Right atrium auricular region (tissue), 2 donors: ENCODE data around the gene RMND1. TPM values are rescaled to one million over a fixed set of nuclear protein-coding genes. Genes with fewer than 3 reads are reported as not detected.
"Not testable (repeated sequence)": the region's sequence is repeated elsewhere in the genome, so short reads cannot be mapped to it uniquely, and the experiment has no call there.

ENCODE experiments used
- DNase-seq: peaks from one replicate; pipeline ENCODE4 v3.0.0-alpha.2; 2019; ENCODE audit warnings: low spot score
- H3K27ac ChIP-seq, 2 donors: fragments of 200-600 bp; sonication (generic); 1 replicate in 1 of 2; 2 replicates in 1 of 2; pipeline ENCODE4 v1.5.1; 2016 to 2019
- H3K27me3 ChIP-seq, 2 donors: fragments of 200-600 bp; sonication (generic); one replicate each; pipeline versions ENCODE4 v1.5.1 to v1.6.0; 2017 to 2019
- H3K36me3 ChIP-seq: fragments of 200-600 bp; sonication (generic); one replicate; pipeline ENCODE4 v1.5.1; 2016
- H3K4me1 ChIP-seq, 2 donors: fragments of 200-600 bp; sonication (generic); one replicate each; pipeline versions ENCODE4 v1.5.1 to v1.6.0; 2017 to 2019
- H3K4me3 ChIP-seq, 2 donors: fragments of 200-600 bp; sonication (generic); 1 replicate in 1 of 2; 2 replicates in 1 of 2; pipeline ENCODE4 v1.5.1; 2017 to 2019; ENCODE audit warnings: mild to moderate bottlenecking in 1 of 2, moderate library complexity in 1 of 2
- H3K9me3 ChIP-seq, 2 donors: fragments of 200-600 bp; sonication (generic); one replicate each; pipeline ENCODE4 v1.5.1; 2019
- total RNA-seq, 2 donors: library from RNA; depleted of rRNA; stranded (reverse); fragments of >200 nt; gene quantifications; one replicate each; pipeline ENCODE4 v1.1.0, GENCODE V29; 2016
- TF ChIP-seq, protein P1 (sequence below), 2 donors: fragments of 200-600 bp; sonication (generic); IDR thresholded peaks; one replicate each; pipeline ENCODE4 v1.5.1; 2019; ENCODE audit warnings: antibody characterized with exemption in 2 of 2

RMND1 gene
- total RNA-seq, 2 donors from 2014 or later: 8.5 to 12.5 TPM

DNA sequence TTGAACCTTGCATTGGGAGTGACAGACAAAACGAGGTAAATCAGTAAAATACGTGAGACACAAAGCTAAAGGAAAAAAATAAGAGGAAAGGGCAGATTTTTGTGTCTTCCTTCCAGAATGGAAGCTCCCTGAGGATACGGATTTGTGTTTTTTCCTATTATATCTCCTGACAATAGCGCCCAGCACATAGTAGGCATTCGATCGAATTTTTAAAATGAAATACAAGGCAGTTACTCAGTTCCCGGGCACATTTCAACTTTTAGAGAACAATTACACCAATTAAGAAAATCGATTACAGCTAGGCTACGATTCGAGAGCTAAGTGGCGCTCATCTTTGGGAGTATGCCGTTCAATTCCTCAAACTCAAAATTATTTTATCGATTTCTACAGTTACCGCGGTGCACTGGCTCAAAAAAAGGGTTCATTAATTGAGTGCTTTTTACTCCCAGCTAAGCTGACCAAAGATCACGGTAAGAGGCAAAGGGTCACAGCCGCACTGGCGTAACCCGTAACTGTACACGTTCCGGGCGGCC is 443 bp downstream of the RMND1 start:
- Histone ChIP-seq H3K27me3 (no peaks in the 10 kb centered on the region), H3K9me3 (no peaks in the 10 kb centered on the region), H3K4me1 (peaks cover 0 to 28% of the 10 kb centered on the region in 2 donors), H3K36me3 (no peaks in the 10 kb centered on the region), H3K4me3 (peak overlapping the region; percentile 80 to 95), H3K27ac (peak overlapping the region; percentile 93 to 97)
- TF ChIP-seq, protein P1, sequence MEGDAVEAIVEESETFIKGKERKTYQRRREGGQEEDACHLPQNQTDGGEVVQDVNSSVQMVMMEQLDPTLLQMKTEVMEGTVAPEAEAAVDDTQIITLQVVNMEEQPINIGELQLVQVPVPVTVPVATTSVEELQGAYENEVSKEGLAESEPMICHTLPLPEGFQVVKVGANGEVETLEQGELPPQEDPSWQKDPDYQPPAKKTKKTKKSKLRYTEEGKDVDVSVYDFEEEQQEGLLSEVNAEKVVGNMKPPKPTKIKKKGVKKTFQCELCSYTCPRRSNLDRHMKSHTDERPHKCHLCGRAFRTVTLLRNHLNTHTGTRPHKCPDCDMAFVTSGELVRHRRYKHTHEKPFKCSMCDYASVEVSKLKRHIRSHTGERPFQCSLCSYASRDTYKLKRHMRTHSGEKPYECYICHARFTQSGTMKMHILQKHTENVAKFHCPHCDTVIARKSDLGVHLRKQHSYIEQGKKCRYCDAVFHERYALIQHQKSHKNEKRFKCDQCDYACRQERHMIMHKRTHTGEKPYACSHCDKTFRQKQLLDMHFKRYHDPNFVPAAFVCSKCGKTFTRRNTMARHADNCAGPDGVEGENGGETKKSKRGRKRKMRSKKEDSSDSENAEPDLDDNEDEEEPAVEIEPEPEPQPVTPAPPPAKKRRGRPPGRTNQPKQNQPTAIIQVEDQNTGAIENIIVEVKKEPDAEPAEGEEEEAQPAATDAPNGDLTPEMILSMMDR (IDR thresholded peaks at IDR 0.05): no peak
- no peak for DNase-seq

DNA sequence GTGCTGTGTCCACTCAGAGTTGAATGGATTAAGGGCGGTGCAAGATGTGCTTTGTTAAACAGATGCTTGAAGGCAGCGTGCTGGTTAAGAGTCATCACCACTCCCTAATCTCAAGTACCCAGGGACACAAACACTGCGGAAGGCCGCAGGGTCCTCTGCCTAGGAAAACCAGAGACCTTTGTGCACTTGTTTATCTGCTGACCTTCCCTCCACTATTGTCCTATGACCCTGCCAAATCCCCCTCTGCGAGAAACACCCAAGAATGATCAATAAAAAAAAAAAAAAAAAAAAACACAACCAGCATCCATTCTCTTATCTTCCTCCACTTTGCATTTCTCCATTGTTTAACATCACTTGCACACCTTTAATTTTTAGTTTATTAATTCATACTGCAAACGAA is 998 bp downstream of the RMND1 start:
- Histone ChIP-seq H3K27ac (peak overlapping the region; percentile 93 to 97), H3K4me3 (peak overlapping the region; percentile 80 to 95), H3K4me1 (peaks cover 0 to 34% of the 10 kb centered on the region in 2 donors)
- not testable (repeated sequence) for H3K36me3 ChIP-seq, H3K9me3 ChIP-seq, H3K27me3 ChIP-seq, DNase-seq

DNA sequence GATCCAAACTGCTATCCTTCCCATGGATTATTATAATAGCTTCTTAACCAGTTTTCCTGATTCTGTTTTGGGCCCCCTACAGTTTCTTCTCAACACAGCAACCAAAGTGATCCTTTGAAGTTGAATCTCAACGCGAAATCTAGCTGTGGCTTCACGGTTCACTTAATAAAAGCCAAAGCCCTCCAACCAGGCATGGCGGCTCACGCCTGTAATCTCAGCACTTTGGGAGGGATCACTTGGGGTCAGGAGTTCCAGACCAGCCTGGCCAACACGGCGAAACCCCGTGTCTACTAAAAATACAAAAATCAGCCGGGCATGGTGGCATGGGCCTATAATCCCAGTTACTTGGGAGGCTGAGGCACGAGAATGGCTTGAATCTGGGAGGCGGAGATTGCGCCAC is 3.3 kb downstream of the RMND1 start:
- Histone ChIP-seq H3K27me3 (no peaks in the 10 kb centered on the region), H3K9me3 (no peaks in the 10 kb centered on the region), H3K36me3 (no peaks in the 10 kb centered on the region), H3K27ac (no peak overlapping the region), H3K4me1 (peaks cover 0 to 34% of the 10 kb centered on the region in 2 donors), H3K4me3 (no peak overlapping the region)
- TF ChIP-seq, protein P1 (IDR thresholded peaks at IDR 0.05): no peak
- DNase-seq: no peak

DNA sequence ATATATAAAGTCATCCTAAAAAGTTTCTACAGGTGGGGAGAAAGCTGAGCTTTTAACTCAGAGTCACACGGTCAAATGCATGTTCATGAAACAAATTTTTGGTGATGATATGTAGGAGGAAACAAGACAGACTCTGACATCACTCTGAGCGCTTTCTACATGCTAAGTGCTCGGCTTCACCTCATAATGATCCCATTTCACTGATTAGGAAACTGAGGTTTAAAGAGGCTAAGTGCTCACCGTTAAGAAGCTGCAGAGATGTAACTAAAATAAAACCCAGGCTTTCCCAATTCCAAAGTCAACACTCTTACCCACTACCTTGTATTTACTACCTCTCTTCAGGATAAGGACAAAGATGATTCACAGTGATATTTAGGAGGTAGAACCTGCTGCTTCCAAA is 4.7 kb downstream of the RMND1 start:
- Histone ChIP-seq H3K36me3 (no peaks in the 10 kb centered on the region), H3K4me1 (peaks cover 0 to 27% of the 10 kb centered on the region in 2 donors), H3K9me3 (no peaks in the 10 kb centered on the region), H3K4me3 (no peak overlapping the region), H3K27me3 (no peaks in the 10 kb centered on the region), H3K27ac (no peak overlapping the region)
- TF ChIP-seq, protein P1 (IDR thresholded peaks at IDR 0.05): no peak
- DNase-seq: no peak

DNA sequence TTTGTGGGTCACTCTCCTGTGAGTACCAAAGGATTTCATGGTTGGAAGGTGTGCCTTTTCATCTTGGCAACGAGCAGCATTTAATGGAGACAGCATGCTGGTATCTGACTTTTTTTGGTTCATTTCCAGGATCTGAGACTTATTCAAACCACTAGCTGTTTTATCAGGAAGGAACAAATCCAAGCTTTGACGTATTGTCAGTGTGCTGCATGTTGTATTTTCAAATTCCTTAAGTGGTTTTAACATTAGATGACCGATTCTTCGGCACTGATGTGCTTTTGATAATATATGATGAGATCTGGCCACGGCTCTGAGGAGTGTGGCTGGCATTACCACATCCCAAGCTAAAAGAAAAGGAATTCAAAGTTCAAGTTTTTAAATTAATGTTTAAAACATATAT is 6.4 kb downstream of the RMND1 start:
- Histone ChIP-seq H3K9me3 (no peaks in the 10 kb centered on the region), H3K27ac (peak overlapping the region; percentile 68 to 73), H3K27me3 (no peaks in the 10 kb centered on the region), H3K4me3 (no peak overlapping the region), H3K4me1 (peaks cover 0 to 26% of the 10 kb centered on the region in 2 donors), H3K36me3 (no peaks in the 10 kb centered on the region)
- DNase-seq: no peak
- TF ChIP-seq, protein P1 (IDR thresholded peaks at IDR 0.05): no peak

DNA sequence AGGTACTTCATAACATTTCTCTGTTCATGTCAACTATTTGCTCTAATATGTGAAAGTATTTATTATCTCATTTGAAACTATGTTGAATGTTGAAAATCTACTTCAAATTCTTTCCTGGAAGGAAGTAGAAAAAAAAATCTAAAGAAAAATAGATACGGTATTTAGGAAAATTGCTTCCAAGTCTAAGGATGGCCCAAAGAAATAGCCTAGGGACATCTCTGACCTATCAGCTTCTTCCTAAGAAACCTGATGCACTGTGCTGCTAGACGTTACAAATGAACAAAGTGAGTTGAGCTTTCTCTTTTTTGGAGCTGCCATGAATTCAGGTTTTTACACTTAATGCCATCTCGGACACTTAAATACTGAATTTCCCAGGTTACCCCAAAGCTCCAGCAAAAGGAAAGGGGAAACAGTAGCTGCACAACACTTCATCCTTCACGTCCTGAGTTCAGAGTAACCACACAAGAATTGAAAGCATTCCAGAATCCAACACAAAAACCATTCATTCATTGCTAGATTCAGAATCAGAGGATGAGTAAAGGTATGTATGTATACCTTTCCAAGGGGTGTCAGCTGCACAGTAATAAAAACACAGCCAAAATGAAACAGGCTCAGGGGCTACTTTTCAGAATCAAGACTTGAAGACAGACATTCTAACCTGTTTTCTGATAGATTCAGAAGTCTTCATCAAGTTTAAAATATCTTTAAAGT is 7.9 kb downstream of the RMND1 start:
- Histone ChIP-seq H3K4me1 (peaks cover 0 to 26% of the 10 kb centered on the region in 2 donors), H3K27ac (peak overlapping the region in 1 of 2 donors; percentile 20)

More for the DNA sequence above, 7.9 kb downstream of the RMND1 start:
- TF ChIP-seq, protein P1 (IDR thresholded peaks at IDR 0.05): no peak
- Histone ChIP-seq H3K27me3 (no peaks in the 10 kb centered on the region), H3K36me3 (no peaks in the 10 kb centered on the region), H3K9me3 (no peaks in the 10 kb centered on the region), H3K4me3 (no peak overlapping the region)
- DNase-seq: no peak
